Esophagus squamous epithelium (tissue), 5 donors: ENCODE measurements around the gene CACNG1. TPM values are rescaled to one million over a fixed set of nuclear protein-coding genes. Genes with fewer than 3 reads are reported as not detected.

Source experiments
- DNase-seq: peaks from one replicate; lab custom pipeline; 2025; lab: John Stamatoyannopoulos, UW
- H3K27ac ChIP-seq, 4 donors: fragments of 200-600 bp; sonication (generic); one replicate each; pipeline ENCODE4 v1.5.1; 2016 to 2019; ENCODE audit warnings: mild to moderate bottlenecking in 1 of 4
- H3K27me3 ChIP-seq, 4 donors: fragments of 200-600 bp; sonication (generic); 1 replicate in 3 of 4; 2 replicates in 1 of 4; pipeline versions ENCODE4 v1.5.1 to v1.6.0; 2017 to 2021; ENCODE audit warnings: antibody characterized with exemption in 1 of 4
- H3K36me3 ChIP-seq, 3 donors: fragments of 200-600 bp; sonication (generic); one replicate each; pipeline ENCODE4 v1.5.1; 2016 to 2019
- H3K4me1 ChIP-seq, 3 donors: fragments of 200-600 bp; sonication (generic); one replicate each; pipeline ENCODE4 v1.5.1; 2017 to 2019
- H3K4me3 ChIP-seq, 4 donors: fragments of 200-600 bp; sonication (generic); 1 replicate in 3 of 4; 2 replicates in 1 of 4; pipeline ENCODE4 v1.5.1; 2016 to 2019; ENCODE audit warnings: mild to moderate bottlenecking in 2 of 4, moderate library complexity in 1 of 4
- H3K9me3 ChIP-seq, 3 donors: fragments of 200-600 bp; sonication (generic); one replicate each; pipeline ENCODE4 v1.5.1; 2016 to 2019
- POLR2A ChIP-seq, 4 donors: fragments of 450-650 bp; IDR thresholded peaks; one replicate each; pipeline ENCODE4 v1.6.1; 2017; ENCODE audit warnings: antibody characterized with exemption in 4 of 4, mild to moderate bottlenecking in 4 of 4, moderate library complexity in 3 of 4
- WGBS, 2 donors: methylation state at CpG; one replicate each; pipeline ENCODE4 v1.1.5; 2018; 5-methylcytosine and 5-hydroxymethylcytosine counted together
- intact Hi-C: fragments of 100-400 bp; cut with DNase I; formaldehyde crosslinking; loops from one replicate; pipeline ENCODE4 v1.15.0; 2022
- total RNA-seq, 4 donors: library from RNA; depleted of rRNA; stranded (reverse); fragments of >200 nt; gene quantifications; one replicate each; pipeline ENCODE4 v1.1.0, GENCODE V29; 2016
- TF ChIP-seq, protein P1 (sequence below), 6 experiments: fragments of 450-650 bp in 4 of 6; fragments of 200-600 bp in 2 of 6; sonication (generic) in 2 of 6; IDR thresholded peaks; one replicate each; pipeline ENCODE4 v1.5.1; 2016 to 2019; ENCODE audit warnings: antibody characterized with exemption in 6 of 6, mild to moderate bottlenecking in 4 of 6, moderate library complexity in 4 of 6
- donor health status: DM: yes; HTN: yes; CAD: no.

CACNG1 gene
- total RNA-seq, 4 donors from 2014 or later, result not detected

DNA sequence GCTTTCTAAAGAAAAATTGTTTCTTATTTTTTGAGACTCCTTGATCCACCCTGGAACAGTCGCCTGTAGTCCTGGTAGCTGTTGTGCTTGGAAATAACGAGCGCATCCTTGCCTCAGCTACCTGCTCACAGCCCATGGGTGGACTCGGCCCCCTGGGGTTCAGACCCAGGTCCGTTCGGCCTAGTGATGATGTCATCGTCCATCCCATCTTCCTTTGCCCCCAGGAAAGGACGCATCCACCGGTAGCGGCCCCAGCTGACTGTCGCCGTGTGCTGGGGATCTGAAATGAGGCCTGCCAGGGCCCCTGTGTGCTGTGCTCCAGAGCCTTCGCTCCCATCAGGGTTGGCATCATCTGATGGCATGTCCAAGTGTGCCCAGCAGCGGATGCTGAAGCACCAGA is 12.0 kb upstream of the CACNG1 start:
- WGBS, 2 donors, result 92 to 100% methylated on average over 2 to 12 of the region's 14 CpGs
- H3K27me3 ChIP-seq, result no peaks in the 10 kb centered on the region
- no peaks in the 10 kb centered on the region for H3K9me3 ChIP-seq
- DNase-seq, result no peak
- no peak overlapping the region for H3K27ac ChIP-seq
- TF ChIP-seq POLR2A (IDR thresholded peaks at IDR 0.05), result no peak
- TF ChIP-seq, protein P1, sequence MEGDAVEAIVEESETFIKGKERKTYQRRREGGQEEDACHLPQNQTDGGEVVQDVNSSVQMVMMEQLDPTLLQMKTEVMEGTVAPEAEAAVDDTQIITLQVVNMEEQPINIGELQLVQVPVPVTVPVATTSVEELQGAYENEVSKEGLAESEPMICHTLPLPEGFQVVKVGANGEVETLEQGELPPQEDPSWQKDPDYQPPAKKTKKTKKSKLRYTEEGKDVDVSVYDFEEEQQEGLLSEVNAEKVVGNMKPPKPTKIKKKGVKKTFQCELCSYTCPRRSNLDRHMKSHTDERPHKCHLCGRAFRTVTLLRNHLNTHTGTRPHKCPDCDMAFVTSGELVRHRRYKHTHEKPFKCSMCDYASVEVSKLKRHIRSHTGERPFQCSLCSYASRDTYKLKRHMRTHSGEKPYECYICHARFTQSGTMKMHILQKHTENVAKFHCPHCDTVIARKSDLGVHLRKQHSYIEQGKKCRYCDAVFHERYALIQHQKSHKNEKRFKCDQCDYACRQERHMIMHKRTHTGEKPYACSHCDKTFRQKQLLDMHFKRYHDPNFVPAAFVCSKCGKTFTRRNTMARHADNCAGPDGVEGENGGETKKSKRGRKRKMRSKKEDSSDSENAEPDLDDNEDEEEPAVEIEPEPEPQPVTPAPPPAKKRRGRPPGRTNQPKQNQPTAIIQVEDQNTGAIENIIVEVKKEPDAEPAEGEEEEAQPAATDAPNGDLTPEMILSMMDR (IDR thresholded peaks at IDR 0.05), result no peak
- H3K36me3 ChIP-seq, result no peaks in the 10 kb centered on the region
- H3K4me3 ChIP-seq, result no peak overlapping the region
- H3K4me1 ChIP-seq, result no peaks in the 10 kb centered on the region
- intact Hi-C loops, result no loop called here

DNA sequence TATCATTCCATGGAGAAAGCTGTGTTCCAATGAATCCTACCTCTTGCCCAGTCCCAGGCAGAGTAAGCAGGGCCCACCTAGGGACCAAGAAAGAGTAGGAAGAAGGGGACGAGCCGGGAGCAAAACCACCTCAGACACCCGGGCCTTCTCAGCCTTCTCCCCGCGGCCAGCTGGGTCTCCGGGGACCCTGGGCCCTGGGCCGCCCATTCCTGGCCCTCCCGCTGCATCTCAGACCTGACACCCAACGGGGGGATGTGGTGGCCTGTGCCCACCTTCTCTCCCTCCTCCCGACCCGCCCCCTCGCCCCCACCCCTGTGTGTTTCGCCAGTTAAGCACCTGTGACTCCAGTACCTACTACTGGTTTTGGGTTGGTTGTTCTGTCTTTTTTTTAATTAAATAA is 11.4 kb upstream of the CACNG1 start:
- TF ChIP-seq, protein P1 (IDR thresholded peaks at IDR 0.05), result no peak
- TF ChIP-seq POLR2A (IDR thresholded peaks at IDR 0.05), result no peak
- Histone ChIP-seq H3K36me3 (no peaks in the 10 kb centered on the region), H3K27me3 (no peaks in the 10 kb centered on the region), H3K27ac (no peak overlapping the region), H3K4me3 (no peak overlapping the region), H3K9me3 (no peaks in the 10 kb centered on the region), H3K4me1 (no peaks in the 10 kb centered on the region)
- no peak for DNase-seq
- WGBS, 2 donors, result 77 to 88% methylated on average over 10 to 11 of the region's 13 CpGs
- intact Hi-C loops, result no loop called here

DNA sequence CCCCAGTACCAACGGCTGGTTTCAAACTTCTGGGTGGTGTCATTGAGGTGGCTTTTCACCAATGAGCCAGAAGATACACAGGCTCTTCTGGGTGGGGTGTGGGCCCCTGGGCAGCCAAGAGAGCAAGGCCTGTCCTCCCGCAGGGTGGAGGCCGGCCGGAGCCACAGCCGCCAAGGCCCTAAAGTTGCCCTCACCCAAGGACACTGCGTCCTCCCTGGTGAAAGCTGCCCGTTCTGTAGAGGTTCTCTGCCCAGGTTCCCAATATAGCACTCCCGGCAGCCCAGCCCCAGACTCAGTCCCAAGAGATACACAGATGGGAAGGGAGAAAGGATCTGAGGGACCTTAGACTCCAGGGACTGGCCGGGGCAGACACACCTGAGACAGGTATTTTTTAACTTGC is 10.7 kb upstream of the CACNG1 start:
- WGBS, 2 donors, result 40 to 64% methylated on average over 1 to 2 of the region's 9 CpGs
- H3K27ac ChIP-seq, result no peak overlapping the region
- no peaks in the 10 kb centered on the region for H3K9me3 ChIP-seq
- H3K4me1 ChIP-seq, result no peaks in the 10 kb centered on the region
- intact Hi-C loops, result no loop called here
- H3K36me3 ChIP-seq, result no peaks in the 10 kb centered on the region
- H3K27me3 ChIP-seq, result no peaks in the 10 kb centered on the region
- DNase-seq, result no peak
- no peak overlapping the region for H3K4me3 ChIP-seq
- no peak for TF ChIP-seq POLR2A (IDR thresholded peaks at IDR 0.05)
- TF ChIP-seq, protein P1 (IDR thresholded peaks at IDR 0.05), result no peak

DNA sequence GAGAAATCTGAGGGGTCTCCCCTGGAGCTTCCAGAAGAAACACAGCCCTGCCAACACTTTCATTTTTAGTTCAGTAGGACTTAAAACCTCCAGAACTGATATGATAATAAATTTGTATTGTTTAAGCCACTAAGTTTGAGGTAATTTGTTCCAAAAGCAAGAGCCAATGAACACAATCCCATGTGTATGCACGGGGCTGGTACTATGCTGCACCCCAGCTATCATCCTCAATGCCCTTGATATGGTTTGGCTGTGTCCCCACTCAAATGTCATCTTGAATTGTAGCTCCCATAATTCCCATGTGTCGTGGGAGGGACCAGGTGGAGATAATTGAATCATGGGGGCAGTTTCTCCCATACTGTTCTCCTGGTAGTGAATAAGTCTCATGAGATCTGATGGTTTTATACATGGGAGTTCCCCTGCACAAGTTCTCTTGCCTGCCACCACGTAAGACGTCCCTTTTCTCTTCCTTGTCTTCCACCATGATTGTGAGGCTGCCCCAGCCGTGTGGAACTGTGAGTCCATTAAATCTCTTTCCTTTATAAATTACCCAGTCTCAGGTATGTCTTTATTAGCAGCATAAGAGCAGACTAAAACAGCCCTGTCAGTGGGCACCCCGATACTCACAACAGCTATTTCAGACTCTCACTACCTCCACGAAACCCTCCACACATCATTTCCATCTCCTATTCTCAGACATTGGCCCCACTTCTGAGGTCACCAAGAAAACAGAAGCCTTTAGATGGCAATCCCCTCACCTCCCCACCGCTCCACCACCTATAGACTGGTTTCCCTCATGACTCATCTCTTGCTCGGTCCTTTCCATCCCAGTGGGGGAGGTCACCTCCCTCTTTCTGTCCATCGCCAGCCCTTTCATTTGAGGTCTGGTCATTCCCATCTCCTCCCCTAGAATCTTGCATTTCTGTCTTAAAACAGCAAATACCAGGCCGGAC is 8.9 kb upstream of the CACNG1 start:
- no peaks in the 10 kb centered on the region for H3K4me1 ChIP-seq
- H3K27me3 ChIP-seq, result no peaks in the 10 kb centered on the region
- WGBS, 2 donors, result 60 to 72% methylated on average over 11 of the region's 11 CpGs
- no peak overlapping the region for H3K4me3 ChIP-seq
- no peak for DNase-seq
- intact Hi-C loops, result no loop called here
- no peak overlapping the region for H3K27ac ChIP-seq
- no peaks in the 10 kb centered on the region for H3K36me3 ChIP-seq
- TF ChIP-seq, protein P1 (IDR thresholded peaks at IDR 0.05), result no peak
- no peak for TF ChIP-seq POLR2A (IDR thresholded peaks at IDR 0.05)
- H3K9me3 ChIP-seq, result no peaks in the 10 kb centered on the region

DNA sequence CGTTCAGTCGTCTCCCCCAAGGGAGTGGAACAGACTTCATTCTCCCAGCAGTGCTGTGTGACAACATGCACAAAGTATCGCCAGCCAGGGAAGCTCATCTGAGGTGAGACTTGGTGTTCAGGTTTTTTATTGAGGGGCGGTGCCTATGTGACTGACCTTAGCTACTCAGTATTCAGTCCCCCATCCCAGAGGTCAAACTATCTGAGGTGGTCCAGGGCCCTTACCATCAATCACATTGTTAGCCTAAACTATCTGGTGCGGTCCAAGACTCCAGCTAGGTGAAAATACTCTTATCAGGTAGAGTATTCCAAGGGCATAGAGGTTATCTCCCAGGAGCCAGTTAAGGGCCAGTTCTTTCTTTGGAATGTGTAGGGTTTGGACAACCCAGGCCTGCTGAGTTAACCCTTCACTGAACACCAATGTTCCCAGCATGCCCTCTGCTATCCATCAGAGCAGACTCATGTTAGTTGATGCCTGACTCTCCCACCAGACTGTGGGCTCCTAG is 5.4 kb upstream of the CACNG1 start:
- H3K27me3 ChIP-seq, result peaks cover 0 to 1% (median 0%) of the 10 kb centered on the region in 4 donors
- H3K4me1 ChIP-seq, result no peaks in the 10 kb centered on the region

More for the DNA sequence above, 5.4 kb upstream of the CACNG1 start:
- TF ChIP-seq, protein P1 (IDR thresholded peaks at IDR 0.05), result no peak
- no peak for TF ChIP-seq POLR2A (IDR thresholded peaks at IDR 0.05)
- Histone ChIP-seq H3K9me3 (no peaks in the 10 kb centered on the region), H3K36me3 (no peaks in the 10 kb centered on the region), H3K4me3 (no peak overlapping the region), H3K27ac (no peak overlapping the region)
- DNase-seq, result no peak
- intact Hi-C loops, result no loop called here
- 55 to 62% methylated on average over 4 to 5 of the region's 5 CpGs for WGBS, 2 donors
